ENCODE measurements around the gene DMRTC2. TPM values are rescaled to one million over a fixed set of nuclear protein-coding genes. Genes with fewer than 3 reads are reported as not detected.

The DMRTC2 gene
- total and polyA plus RNA-seq, 2 donors from 2014 or later = not detected

DNA sequence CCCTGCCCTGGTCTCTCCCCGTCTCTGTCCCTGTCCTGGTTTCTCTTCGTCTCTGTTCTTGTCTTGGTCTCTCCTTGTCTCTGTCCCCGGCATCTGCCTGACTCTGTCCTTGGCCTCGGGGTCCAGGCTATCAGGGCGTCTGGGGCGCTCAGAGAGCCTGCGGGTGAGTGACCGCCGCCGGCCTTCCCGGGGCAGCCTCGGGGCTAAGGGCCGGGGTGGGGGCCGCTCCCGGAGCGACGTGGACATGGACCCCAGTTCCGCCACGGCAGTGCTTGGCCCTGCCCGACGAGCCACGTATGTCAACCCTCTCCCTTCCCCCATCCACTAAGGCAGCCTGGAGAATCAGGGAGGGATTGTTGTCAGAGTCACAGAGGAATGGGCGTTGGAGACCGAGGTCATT, 53.0 kb downstream of the DMRTC2 start:
- H3K27ac ChIP-seq (ENCODE audit: low read depth in 2 of 2, low read length in 2 of 2) = no peak overlapping the region
- no peak overlapping the region for H3K9ac ChIP-seq (ENCODE audit: low read length in 3 of 3)
- H3K27me3 ChIP-seq (ENCODE audit: control insufficient read depth, insufficient read depth, low read length) = no peaks in the 10 kb centered on the region
- no peaks in the 10 kb centered on the region for H3K4me1 ChIP-seq (ENCODE audit: control insufficient read depth in 2 of 3, insufficient read depth in 2 of 3, low read depth in 1 of 3, low read length in 3 of 3)
- peaks cover 0 to 39% (median 17%) of the 10 kb centered on the region in 3 donors for H3K36me3 ChIP-seq (ENCODE audit: control insufficient read depth in 2 of 3, insufficient read depth in 3 of 3, low read length in 3 of 3)
- DNase-seq = no peak
- no peak for FAIRE-seq
- H3K4me3 ChIP-seq (ENCODE audit: low read length in 3 of 3) = no peak overlapping the region
- intact Hi-C loops (cut with DNase I) = no loop called here
- no peaks in the 10 kb centered on the region for H3K9me3 ChIP-seq (ENCODE audit: control insufficient read depth in 2 of 3, insufficient read depth in 1 of 3, low read length in 3 of 3)
- TF ChIP-seq, protein P1, sequence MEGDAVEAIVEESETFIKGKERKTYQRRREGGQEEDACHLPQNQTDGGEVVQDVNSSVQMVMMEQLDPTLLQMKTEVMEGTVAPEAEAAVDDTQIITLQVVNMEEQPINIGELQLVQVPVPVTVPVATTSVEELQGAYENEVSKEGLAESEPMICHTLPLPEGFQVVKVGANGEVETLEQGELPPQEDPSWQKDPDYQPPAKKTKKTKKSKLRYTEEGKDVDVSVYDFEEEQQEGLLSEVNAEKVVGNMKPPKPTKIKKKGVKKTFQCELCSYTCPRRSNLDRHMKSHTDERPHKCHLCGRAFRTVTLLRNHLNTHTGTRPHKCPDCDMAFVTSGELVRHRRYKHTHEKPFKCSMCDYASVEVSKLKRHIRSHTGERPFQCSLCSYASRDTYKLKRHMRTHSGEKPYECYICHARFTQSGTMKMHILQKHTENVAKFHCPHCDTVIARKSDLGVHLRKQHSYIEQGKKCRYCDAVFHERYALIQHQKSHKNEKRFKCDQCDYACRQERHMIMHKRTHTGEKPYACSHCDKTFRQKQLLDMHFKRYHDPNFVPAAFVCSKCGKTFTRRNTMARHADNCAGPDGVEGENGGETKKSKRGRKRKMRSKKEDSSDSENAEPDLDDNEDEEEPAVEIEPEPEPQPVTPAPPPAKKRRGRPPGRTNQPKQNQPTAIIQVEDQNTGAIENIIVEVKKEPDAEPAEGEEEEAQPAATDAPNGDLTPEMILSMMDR (IDR thresholded peaks at IDR 0.05; ENCODE audit: borderline replicate concordance, extremely low read depth, insufficient read depth) = no peak

DNA sequence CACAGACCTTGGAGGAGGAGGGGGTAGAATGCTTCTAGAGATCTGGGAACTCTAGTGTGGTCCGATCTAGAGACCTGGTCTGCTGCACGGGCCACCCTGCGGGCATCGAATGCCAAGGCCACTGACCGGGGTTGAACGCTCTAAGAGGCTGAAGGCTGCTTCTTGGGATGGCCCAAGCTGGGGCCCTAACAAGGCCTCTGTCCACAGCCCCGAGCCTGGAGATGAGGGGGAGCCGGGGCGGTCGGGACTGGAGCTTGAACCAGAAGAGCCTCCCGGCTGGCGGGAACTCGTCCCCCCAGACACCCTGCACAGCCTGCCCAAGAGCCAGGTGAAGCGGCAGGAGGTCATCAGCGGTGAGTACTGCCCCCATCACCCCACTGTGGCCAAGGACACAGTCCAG, 53.4 kb downstream of the DMRTC2 start:
- Histone ChIP-seq H3K27me3 (ENCODE audit: control insufficient read depth, insufficient read depth, low read length) (no peaks in the 10 kb centered on the region), H3K4me3 (ENCODE audit: low read length in 3 of 3) (no peak overlapping the region), H3K9ac (ENCODE audit: low read length in 3 of 3) (no peak overlapping the region), H3K9me3 (ENCODE audit: control insufficient read depth in 2 of 3, insufficient read depth in 1 of 3, low read length in 3 of 3) (no peaks in the 10 kb centered on the region), H3K27ac (ENCODE audit: low read depth in 2 of 2, low read length in 2 of 2) (no peak overlapping the region), H3K4me1 (ENCODE audit: control insufficient read depth in 2 of 3, insufficient read depth in 2 of 3, low read depth in 1 of 3, low read length in 3 of 3) (no peaks in the 10 kb centered on the region), H3K36me3 (ENCODE audit: control insufficient read depth in 2 of 3, insufficient read depth in 3 of 3, low read length in 3 of 3) (peaks cover 0 to 42% (median 19%) of the 10 kb centered on the region in 3 donors)
- DNase-seq (no peak), FAIRE-seq (no peak)
- TF ChIP-seq, protein P1 (IDR thresholded peaks at IDR 0.05; ENCODE audit: borderline replicate concordance, extremely low read depth, insufficient read depth) = no peak
- intact Hi-C loops (cut with DNase I) = no loop called here

Small RNA genes lying within 50 kb of the gene (microRNA-seq; reads per million reads assigned to microRNA genes)
- gene MIR6797 = not detected

Other genes with a start within 250 kb of the DMRTC2 start
- 4.7 TPM for gene CEACAM4, start 218.0 kb upstream of the DMRTC2 start, total RNA-seq
- not detected for gene CEACAM4, start 218.0 kb upstream of the DMRTC2 start, polyA plus RNA-seq (ENCODE audit: insufficient read depth, low read depth, low replicate concordance)
- gene CEACAM7, start 156.8 kb upstream of the DMRTC2 start, total RNA-seq = 0.16 TPM
- not detected for gene CEACAM7, start 156.8 kb upstream of the DMRTC2 start, polyA plus RNA-seq (ENCODE audit: insufficient read depth, low read depth, low replicate concordance)
- not detected for gene CEACAM5, start 136.4 kb upstream of the DMRTC2 start, total RNA-seq
- not detected for gene CEACAM5, start 136.4 kb upstream of the DMRTC2 start, polyA plus RNA-seq (ENCODE audit: insufficient read depth, low read depth, low replicate concordance)
- gene CEACAM6, start 89.5 kb upstream of the DMRTC2 start, total RNA-seq = not detected
- not detected for gene CEACAM6, start 89.5 kb upstream of the DMRTC2 start, polyA plus RNA-seq (ENCODE audit: insufficient read depth, low read depth, low replicate concordance)
- 0.69 TPM for gene CEACAM3, start 48.5 kb upstream of the DMRTC2 start, total RNA-seq
- not detected for gene CEACAM3, start 48.5 kb upstream of the DMRTC2 start, polyA plus RNA-seq (ENCODE audit: insufficient read depth, low read depth, low replicate concordance)
- gene LYPD4, start 359 bp upstream of the DMRTC2 start, total RNA-seq = not detected
- not detected for gene LYPD4, start 359 bp upstream of the DMRTC2 start, polyA plus RNA-seq (ENCODE audit: insufficient read depth, low read depth, low replicate concordance)
- gene RPS19, start 15.2 kb downstream of the DMRTC2 start, total RNA-seq = 1,433 TPM
- gene RPS19, start 15.2 kb downstream of the DMRTC2 start, polyA plus RNA-seq (ENCODE audit: insufficient read depth, low read depth, low replicate concordance) = 2,116 TPM
- gene CD79A, start 32.2 kb downstream of the DMRTC2 start, total RNA-seq = 11.0 TPM
- gene CD79A, start 32.2 kb downstream of the DMRTC2 start, polyA plus RNA-seq (ENCODE audit: insufficient read depth, low read depth, low replicate concordance) = 0.32 TPM
- gene ARHGEF1, start 38.1 kb downstream of the DMRTC2 start, total RNA-seq = 139 TPM
- 39.0 TPM for gene ARHGEF1, start 38.1 kb downstream of the DMRTC2 start, polyA plus RNA-seq (ENCODE audit: insufficient read depth, low read depth, low replicate concordance)
- gene ERFL, start 83.4 kb downstream of the DMRTC2 start, total RNA-seq = 0.69 TPM
- gene ERFL, start 83.4 kb downstream of the DMRTC2 start, polyA plus RNA-seq (ENCODE audit: insufficient read depth, low read depth, low replicate concordance) = not detected
- gene RABAC1, start 114.3 kb downstream of the DMRTC2 start, total RNA-seq = 146 TPM
- 333 TPM for gene RABAC1, start 114.3 kb downstream of the DMRTC2 start, polyA plus RNA-seq (ENCODE audit: insufficient read depth, low read depth, low replicate concordance)
- not detected for gene ATP1A3, start 149.2 kb downstream of the DMRTC2 start, total RNA-seq
- not detected for gene ATP1A3, start 149.2 kb downstream of the DMRTC2 start, polyA plus RNA-seq (ENCODE audit: insufficient read depth, low read depth, low replicate concordance)
- 16.2 TPM for gene GRIK5, start 225.2 kb downstream of the DMRTC2 start, total RNA-seq
- gene GRIK5, start 225.2 kb downstream of the DMRTC2 start, polyA plus RNA-seq (ENCODE audit: insufficient read depth, low read depth, low replicate concordance) = 8.9 TPM
- gene ZNF574, start 231.1 kb downstream of the DMRTC2 start, total RNA-seq = 12.7 TPM
- gene ZNF574, start 231.1 kb downstream of the DMRTC2 start, polyA plus RNA-seq (ENCODE audit: insufficient read depth, low read depth, low replicate concordance) = 7.2 TPM